ENCODE data around the gene GID4. TPM values are rescaled to one million over a fixed set of nuclear protein-coding genes. Genes with fewer than 3 reads are reported as not detected.

Gene GID4
- polyA plus RNA-seq, 1 donor, result 9.9 TPM

- Histone ChIP-seq H3K36me3 (ENCODE audit: control insufficient read depth, insufficient read depth, low read length) (peaks cover 23% of the 10 kb centered on the region), H3K4me3 (ENCODE audit: low read length) (no peak overlapping the region), H3K27ac (ENCODE audit: low read length) (no peak overlapping the region), H3K4me1 (ENCODE audit: control insufficient read depth, insufficient read depth, low read length) (no peaks in the 10 kb centered on the region), H3K27me3 (ENCODE audit: control insufficient read depth, insufficient read depth, low read length) (no peaks in the 10 kb centered on the region), H3K9me3 (ENCODE audit: control insufficient read depth, low read depth, low read length) (no peaks in the 10 kb centered on the region)
- WGBS (ENCODE audit: insufficient coverage, low lambda C conversion rate), result no CpG with 5 or more reads among the region's 2 CpGs
- no peak for DNase-seq
Measured at GRCh38 chr17:18069101-18069500, 29.9 kb downstream of the GID4 start.

- WGBS (ENCODE audit: insufficient coverage, low lambda C conversion rate), result 73% methylated on average over 3 of the region's 8 CpGs
- H3K36me3 ChIP-seq (ENCODE audit: control insufficient read depth, insufficient read depth, low read length), result peaks cover 10% of the 10 kb centered on the region
- no peak overlapping the region for H3K4me3 ChIP-seq (ENCODE audit: low read length)
- H3K27me3 ChIP-seq (ENCODE audit: control insufficient read depth, insufficient read depth, low read length), result no peaks in the 10 kb centered on the region
- no peak for DNase-seq
- no peaks in the 10 kb centered on the region for H3K4me1 ChIP-seq (ENCODE audit: control insufficient read depth, insufficient read depth, low read length)
- H3K27ac ChIP-seq (ENCODE audit: low read length), result no peak overlapping the region
- H3K9me3 ChIP-seq (ENCODE audit: control insufficient read depth, low read depth, low read length), result no peaks in the 10 kb centered on the region
Measured at GRCh38 chr17:18070861-18071340, 31.7 kb downstream of the GID4 start.

DNA sequence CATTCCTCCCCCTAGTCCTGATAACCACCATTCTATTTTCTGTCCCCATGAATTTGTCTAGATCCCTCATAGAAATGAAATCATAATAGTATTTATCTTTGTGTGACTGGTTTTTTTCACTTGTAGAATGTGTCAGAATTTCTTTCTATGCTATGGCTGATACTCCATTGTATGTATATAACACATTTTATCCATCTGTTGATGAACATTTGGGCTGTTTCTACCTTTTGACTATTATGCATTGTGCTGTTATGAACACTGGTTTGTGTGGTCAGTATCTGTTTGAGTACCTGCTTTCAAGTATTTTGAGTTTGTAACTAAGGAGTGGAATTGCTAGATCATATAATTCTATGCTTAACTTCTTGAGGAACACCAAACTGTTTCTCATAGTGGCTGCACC lies 32.5 kb downstream of the GID4 start:
- Histone ChIP-seq H3K9me3 (ENCODE audit: control insufficient read depth, low read depth, low read length) (no peaks in the 10 kb centered on the region), H3K27me3 (ENCODE audit: control insufficient read depth, insufficient read depth, low read length) (no peaks in the 10 kb centered on the region), H3K36me3 (ENCODE audit: control insufficient read depth, insufficient read depth, low read length) (peaks cover 7% of the 10 kb centered on the region), H3K4me3 (ENCODE audit: low read length) (no peak overlapping the region), H3K27ac (ENCODE audit: low read length) (no peak overlapping the region), H3K4me1 (ENCODE audit: control insufficient read depth, insufficient read depth, low read length) (no peaks in the 10 kb centered on the region)
- no peak for DNase-seq

DNA sequence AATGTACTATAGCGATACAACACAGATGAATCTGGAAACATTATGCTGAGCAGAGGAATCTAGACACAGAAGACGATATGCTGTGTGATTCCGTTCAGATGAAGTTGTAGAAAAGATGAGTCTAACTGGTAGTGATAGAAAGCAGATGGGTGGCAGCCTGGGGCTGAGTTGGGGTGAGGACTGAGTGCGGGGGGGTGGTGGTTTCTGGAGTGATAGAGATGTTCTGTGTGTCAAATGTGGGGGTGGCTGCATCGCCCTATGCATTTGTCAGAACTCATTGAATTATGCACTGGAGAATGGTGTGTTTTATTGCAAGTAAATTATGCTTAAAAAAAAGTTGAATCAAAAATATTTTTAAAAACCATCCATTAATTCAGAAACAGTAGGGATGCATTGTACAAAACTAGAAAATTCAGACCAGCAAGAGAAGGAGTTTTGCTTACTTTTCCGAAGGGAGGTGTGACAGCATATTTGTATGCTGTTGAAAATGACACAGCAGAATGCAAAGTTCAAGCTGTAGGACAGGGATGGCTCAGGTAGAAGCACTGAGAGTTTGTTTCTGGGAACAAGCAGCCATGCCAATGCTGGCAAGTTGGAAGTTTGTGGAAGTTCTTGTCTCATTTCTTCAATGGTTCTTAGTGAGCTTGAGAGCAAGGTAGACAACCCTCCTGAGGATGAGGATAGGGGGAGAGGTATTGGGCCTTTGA lies 35.5 kb downstream of the GID4 start:
- Histone ChIP-seq H3K4me3 (ENCODE audit: low read length) (no peak overlapping the region), H3K36me3 (ENCODE audit: control insufficient read depth, insufficient read depth, low read length) (no peaks in the 10 kb centered on the region), H3K27ac (ENCODE audit: low read length) (no peak overlapping the region), H3K4me1 (ENCODE audit: control insufficient read depth, insufficient read depth, low read length) (no peaks in the 10 kb centered on the region), H3K27me3 (ENCODE audit: control insufficient read depth, insufficient read depth, low read length) (peaks cover 3% of the 10 kb centered on the region), H3K9me3 (ENCODE audit: control insufficient read depth, low read depth, low read length) (no peaks in the 10 kb centered on the region)
- WGBS (ENCODE audit: insufficient coverage, low lambda C conversion rate), result 100% methylated on average over 3 of the region's 6 CpGs
- no peak for DNase-seq

GRCh38 chr17:18076936-18077335 lies 37.7 kb downstream of the GID4 start:
- H3K36me3 ChIP-seq (ENCODE audit: control insufficient read depth, insufficient read depth, low read length), result no peaks in the 10 kb centered on the region
- H3K4me1 ChIP-seq (ENCODE audit: control insufficient read depth, insufficient read depth, low read length), result no peaks in the 10 kb centered on the region
- DNase-seq, result no peak
- H3K4me3 ChIP-seq (ENCODE audit: low read length), result no peak overlapping the region
- no peaks in the 10 kb centered on the region for H3K9me3 ChIP-seq (ENCODE audit: control insufficient read depth, low read depth, low read length)
- WGBS (ENCODE audit: insufficient coverage, low lambda C conversion rate), result 80% methylated on average over 1 of the region's 7 CpGs
- H3K27ac ChIP-seq (ENCODE audit: low read length), result no peak overlapping the region
- H3K27me3 ChIP-seq (ENCODE audit: control insufficient read depth, insufficient read depth, low read length), result peaks cover 3% of the 10 kb centered on the region

GRCh38 chr17:18079543-18079942 lies 40.3 kb downstream of the GID4 start:
- 40% methylated on average over 1 of the region's 4 CpGs for WGBS (ENCODE audit: insufficient coverage, low lambda C conversion rate)
- Histone ChIP-seq H3K36me3 (ENCODE audit: control insufficient read depth, insufficient read depth, low read length) (no peaks in the 10 kb centered on the region), H3K4me3 (ENCODE audit: low read length) (no peak overlapping the region), H3K9me3 (ENCODE audit: control insufficient read depth, low read depth, low read length) (no peaks in the 10 kb centered on the region), H3K27ac (ENCODE audit: low read length) (no peak overlapping the region), H3K27me3 (ENCODE audit: control insufficient read depth, insufficient read depth, low read length) (peaks cover 3% of the 10 kb centered on the region), H3K4me1 (ENCODE audit: control insufficient read depth, insufficient read depth, low read length) (no peaks in the 10 kb centered on the region)
- no peak for DNase-seq

DNA sequence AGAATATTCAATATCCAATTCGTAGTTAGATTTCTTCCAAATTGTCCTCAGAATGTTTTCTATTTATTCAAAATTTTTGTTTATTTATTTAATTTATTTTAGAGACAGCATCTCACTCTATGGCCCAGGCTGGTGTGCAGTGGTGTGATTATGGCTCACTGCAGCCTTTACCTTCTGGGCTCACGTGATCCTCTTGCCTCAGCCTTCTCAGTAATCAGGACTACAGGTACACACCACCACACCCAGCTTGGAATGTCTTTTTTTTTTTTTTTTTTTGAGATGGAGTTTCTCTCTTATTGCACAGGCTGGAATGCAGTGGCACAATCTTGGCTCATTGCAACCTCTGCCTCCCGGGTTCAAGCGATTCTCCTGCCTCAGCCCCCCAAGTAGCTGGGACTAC lies 45.0 kb downstream of the GID4 start:
- Histone ChIP-seq H3K9me3 (ENCODE audit: control insufficient read depth, low read depth, low read length) (peaks cover 3% of the 10 kb centered on the region), H3K4me1 (ENCODE audit: control insufficient read depth, insufficient read depth, low read length) (no peaks in the 10 kb centered on the region), H3K27me3 (ENCODE audit: control insufficient read depth, insufficient read depth, low read length) (peaks cover 1% of the 10 kb centered on the region), H3K36me3 (ENCODE audit: control insufficient read depth, insufficient read depth, low read length) (no peaks in the 10 kb centered on the region), H3K4me3 (ENCODE audit: low read length) (no peak overlapping the region), H3K27ac (ENCODE audit: low read length) (no peak overlapping the region)
- peak; percentile 50 to 65 for DNase-seq
- WGBS (ENCODE audit: insufficient coverage, low lambda C conversion rate), result 80% methylated on average over 1 of the region's 4 CpGs

GRCh38 chr17:18087610-18088491 lies 48.6 kb downstream of the GID4 start, which contains the start of gene DRG2:
DRG2 (plus strand) TSS chr17:18087948; CDS start chr17:18088024, 76 bp downstream.
- no CpG with 5 or more reads among the region's 52 CpGs for WGBS (ENCODE audit: insufficient coverage, low lambda C conversion rate)
- Histone ChIP-seq H3K27me3 (ENCODE audit: control insufficient read depth, insufficient read depth, low read length) (no peaks in the 10 kb centered on the region), H3K9me3 (ENCODE audit: control insufficient read depth, low read depth, low read length) (peaks cover 3% of the 10 kb centered on the region), H3K4me1 (ENCODE audit: control insufficient read depth, insufficient read depth, low read length) (no peaks in the 10 kb centered on the region), H3K36me3 (ENCODE audit: control insufficient read depth, insufficient read depth, low read length) (peaks cover 9% of the 10 kb centered on the region), H3K27ac (ENCODE audit: low read length) (peak within 1 kb of the TSS; percentile 88), H3K4me3 (ENCODE audit: low read length) (peak within 1 kb of the TSS; percentile 94)
- DNase-seq, result peak; percentile 89 to 95

DNA sequence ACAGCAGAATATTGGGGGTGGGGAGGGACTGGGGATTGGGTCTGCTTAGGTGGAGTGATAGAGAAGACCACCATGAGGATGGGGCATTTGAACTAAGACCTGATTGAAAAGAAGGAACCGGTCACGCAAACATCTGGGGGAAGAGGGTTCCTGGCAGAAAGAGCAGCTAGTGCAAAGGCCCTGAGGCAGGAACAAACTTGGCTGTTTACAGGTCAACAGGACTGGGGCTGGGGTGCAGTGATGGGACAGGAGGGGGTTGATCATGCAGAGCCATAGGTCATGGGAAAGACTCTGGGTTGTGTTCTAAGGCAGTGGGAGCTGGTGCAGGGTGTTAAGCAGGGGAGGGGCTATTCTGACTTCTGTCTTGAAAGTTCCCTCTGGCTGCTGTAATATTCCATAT lies 50.4 kb downstream of the GID4 start:
- WGBS (ENCODE audit: insufficient coverage, low lambda C conversion rate), result no CpG with 5 or more reads among the region's 2 CpGs
- no peak for DNase-seq

GRCh38 chr17:18093616-18094408 lies 54.6 kb downstream of the GID4 start:
- H3K36me3 ChIP-seq (ENCODE audit: control insufficient read depth, insufficient read depth, low read length), result peaks cover 48% of the 10 kb centered on the region
- no peaks in the 10 kb centered on the region for H3K9me3 ChIP-seq (ENCODE audit: control insufficient read depth, low read depth, low read length)
- no peaks in the 10 kb centered on the region for H3K27me3 ChIP-seq (ENCODE audit: control insufficient read depth, insufficient read depth, low read length)
- no peak overlapping the region for H3K27ac ChIP-seq (ENCODE audit: low read length)
- DNase-seq, result peak; percentile 19 to 33
- H3K4me1 ChIP-seq (ENCODE audit: control insufficient read depth, insufficient read depth, low read length), result no peaks in the 10 kb centered on the region
- no CpG with 5 or more reads among the region's 15 CpGs for WGBS (ENCODE audit: insufficient coverage, low lambda C conversion rate)
- H3K4me3 ChIP-seq (ENCODE audit: low read length), result no peak overlapping the region

More for the DNA sequence above, 50.4 kb downstream of the GID4 start:
- Histone ChIP-seq H3K9me3 (ENCODE audit: control insufficient read depth, low read depth, low read length) (peaks cover 3% of the 10 kb centered on the region), H3K27me3 (ENCODE audit: control insufficient read depth, insufficient read depth, low read length) (no peaks in the 10 kb centered on the region), H3K4me3 (ENCODE audit: low read length) (no peak overlapping the region), H3K4me1 (ENCODE audit: control insufficient read depth, insufficient read depth, low read length) (no peaks in the 10 kb centered on the region), H3K36me3 (ENCODE audit: control insufficient read depth, insufficient read depth, low read length) (peaks cover 19% of the 10 kb centered on the region), H3K27ac (ENCODE audit: low read length) (no peak overlapping the region)

Measured in large intestine (tissue), 3 donors.